Measurements from ENCODE around the gene PRKD1. TPM values are rescaled to one million over a fixed set of nuclear protein-coding genes. Genes with fewer than 3 reads are reported as not detected.

The PRKD1 gene
- total RNA-seq, 2 experiments from 2014 or later = not detected

- H3K4me3 Mint-ChIP-seq = no peak overlapping the region
- peaks cover 3 to 8% of the 10 kb centered on the region in 2 experiments for H3K9me3 ChIP-seq (ENCODE audit: control insufficient read depth in 1 of 2, insufficient read depth in 1 of 2, low read length in 2 of 2)
- H3K36me3 ChIP-seq (ENCODE audit: insufficient read depth, low read length) = no peaks in the 10 kb centered on the region
- intact Hi-C loops (cut with DNase I, micrococcal nuclease) = no loop called here
- H3K27ac Mint-ChIP-seq = no peak overlapping the region
- ChIA-PET CTCF (no interaction called here), POLR2A (no interaction called here)
- no peaks in the 10 kb centered on the region for H3K36me3 Mint-ChIP-seq (ENCODE audit: low read depth)
- H3K27me3 Mint-ChIP-seq = no peaks in the 10 kb centered on the region
- peaks cover 14% of the 10 kb centered on the region for H3K9me3 Mint-ChIP-seq
- no peaks in the 10 kb centered on the region for H3K4me1 Mint-ChIP-seq (ENCODE audit: low read depth)
- no peak overlapping the region for H3K27ac ChIP-seq (ENCODE audit: low read depth in 1 of 2, low read length in 2 of 2)
- no peak overlapping the region for H3K4me3 ChIP-seq (ENCODE audit: low read length)
- DNase-seq (no peak), ATAC-seq (ENCODE audit: poor library complexity) (no peak)
- TF ChIP-seq, protein P1, sequence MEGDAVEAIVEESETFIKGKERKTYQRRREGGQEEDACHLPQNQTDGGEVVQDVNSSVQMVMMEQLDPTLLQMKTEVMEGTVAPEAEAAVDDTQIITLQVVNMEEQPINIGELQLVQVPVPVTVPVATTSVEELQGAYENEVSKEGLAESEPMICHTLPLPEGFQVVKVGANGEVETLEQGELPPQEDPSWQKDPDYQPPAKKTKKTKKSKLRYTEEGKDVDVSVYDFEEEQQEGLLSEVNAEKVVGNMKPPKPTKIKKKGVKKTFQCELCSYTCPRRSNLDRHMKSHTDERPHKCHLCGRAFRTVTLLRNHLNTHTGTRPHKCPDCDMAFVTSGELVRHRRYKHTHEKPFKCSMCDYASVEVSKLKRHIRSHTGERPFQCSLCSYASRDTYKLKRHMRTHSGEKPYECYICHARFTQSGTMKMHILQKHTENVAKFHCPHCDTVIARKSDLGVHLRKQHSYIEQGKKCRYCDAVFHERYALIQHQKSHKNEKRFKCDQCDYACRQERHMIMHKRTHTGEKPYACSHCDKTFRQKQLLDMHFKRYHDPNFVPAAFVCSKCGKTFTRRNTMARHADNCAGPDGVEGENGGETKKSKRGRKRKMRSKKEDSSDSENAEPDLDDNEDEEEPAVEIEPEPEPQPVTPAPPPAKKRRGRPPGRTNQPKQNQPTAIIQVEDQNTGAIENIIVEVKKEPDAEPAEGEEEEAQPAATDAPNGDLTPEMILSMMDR (IDR thresholded peaks at IDR 0.05) = no peak
- no peaks in the 10 kb centered on the region for H3K27me3 ChIP-seq (ENCODE audit: control insufficient read depth in 1 of 2, insufficient read depth in 2 of 2, low read length in 2 of 2)
- no peaks in the 10 kb centered on the region for H3K4me1 ChIP-seq (ENCODE audit: insufficient read depth, low read length)
These were observed 12.8 kb upstream of the PRKD1 start for GRCh38 chr14:29940482-29940881.

- H3K27me3 Mint-ChIP-seq = no peaks in the 10 kb centered on the region
- no peaks in the 10 kb centered on the region for H3K4me1 Mint-ChIP-seq (ENCODE audit: low read depth)
These were observed 9.5 kb upstream of the PRKD1 start for GRCh38 chr14:29937116-29937515.

GRCh38 chr14:29930283-29930682 lies 2.6 kb upstream of the PRKD1 start:
- ATAC-seq (ENCODE audit: poor library complexity) = no peak
- H3K27me3 Mint-ChIP-seq = peaks cover 35% of the 10 kb centered on the region
- TF ChIP-seq, protein P1 (IDR thresholded peaks at IDR 0.05) = no peak
- no peak for DNase-seq
- Histone ChIP-seq H3K9me3 (ENCODE audit: control insufficient read depth in 1 of 2, insufficient read depth in 1 of 2, low read length in 2 of 2) (peaks cover 0 to 16% of the 10 kb centered on the region in 2 experiments), H3K4me3 (ENCODE audit: low read length) (no peak overlapping the region), H3K27me3 (ENCODE audit: control insufficient read depth in 1 of 2, insufficient read depth in 2 of 2, low read length in 2 of 2) (peaks cover 19 to 32% of the 10 kb centered on the region in 2 experiments), H3K4me1 (ENCODE audit: insufficient read depth, low read length) (no peaks in the 10 kb centered on the region), H3K36me3 (ENCODE audit: insufficient read depth, low read length) (no peaks in the 10 kb centered on the region), H3K27ac (ENCODE audit: low read depth in 1 of 2, low read length in 2 of 2) (no peak overlapping the region)
- peaks cover 4% of the 10 kb centered on the region for H3K4me1 Mint-ChIP-seq (ENCODE audit: low read depth)
- H3K27ac Mint-ChIP-seq = no peak overlapping the region
- CTCF ChIA-PET = no interaction called here
- H3K9me3 Mint-ChIP-seq = no peaks in the 10 kb centered on the region
- no peak overlapping the region for H3K4me3 Mint-ChIP-seq
- POLR2A ChIA-PET = no interaction called here
- intact Hi-C loops (cut with DNase I, micrococcal nuclease) = no loop called here
- H3K36me3 Mint-ChIP-seq (ENCODE audit: low read depth) = no peaks in the 10 kb centered on the region

More at GRCh38 chr14:29937116-29937515, 9.5 kb upstream of the PRKD1 start:
- Mint-ChIP-seq H3K27ac (no peak overlapping the region), H3K4me3 (no peak overlapping the region), H3K36me3 (ENCODE audit: low read depth) (no peaks in the 10 kb centered on the region), H3K9me3 (peaks cover 3% of the 10 kb centered on the region)
- CTCF ChIA-PET = interaction anchor here (1.2 kb wide), 1 partner anchor 12 kb away, joined by 3 read pairs; no protein-coding TSS in a partner anchor
- ATAC-seq (ENCODE audit: poor library complexity) = no peak
- Histone ChIP-seq H3K27ac (ENCODE audit: low read depth in 1 of 2, low read length in 2 of 2) (no peak overlapping the region), H3K4me1 (ENCODE audit: insufficient read depth, low read length) (no peaks in the 10 kb centered on the region), H3K36me3 (ENCODE audit: insufficient read depth, low read length) (no peaks in the 10 kb centered on the region), H3K4me3 (ENCODE audit: low read length) (no peak overlapping the region), H3K27me3 (ENCODE audit: control insufficient read depth in 1 of 2, insufficient read depth in 2 of 2, low read length in 2 of 2) (no peaks in the 10 kb centered on the region), H3K9me3 (ENCODE audit: control insufficient read depth in 1 of 2, insufficient read depth in 1 of 2, low read length in 2 of 2) (peaks cover 0 to 8% of the 10 kb centered on the region in 2 experiments)
- no peak for DNase-seq
- TF ChIP-seq, protein P1 (IDR thresholded peaks at IDR 0.05) = no peak
- intact Hi-C loops (cut with DNase I, micrococcal nuclease) = no loop called here
- POLR2A ChIA-PET = no interaction called here
